ENCODE data around the gene KCNJ3. TPM values are rescaled to one million over a fixed set of nuclear protein-coding genes. Genes with fewer than 3 reads are reported as not detected.

The KCNJ3 gene
- total RNA-seq, 1 experiment from 2014 or later = 0.21 TPM

DNA sequence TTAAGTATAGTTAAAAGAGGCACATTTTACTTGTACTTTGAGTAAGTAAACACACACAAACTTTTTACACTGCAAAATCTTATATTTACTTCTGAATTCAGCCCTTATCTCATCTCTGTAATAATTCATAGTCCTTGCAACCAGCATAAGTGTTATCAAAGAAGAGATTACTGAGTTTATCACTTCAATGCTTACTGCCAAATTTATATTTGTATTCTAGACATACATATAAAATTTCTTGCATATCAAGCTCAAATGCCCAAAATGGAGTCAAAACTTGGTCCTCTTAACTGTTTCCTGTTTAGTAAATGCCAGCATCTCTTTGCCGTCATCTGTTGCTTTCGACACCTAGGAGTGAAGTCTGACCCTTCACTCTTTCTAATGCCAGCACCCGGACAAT, 21.1 kb upstream of the KCNJ3 start:
- CTCF ChIA-PET = no interaction called here
- TF ChIP-seq TCF7L2 (IDR thresholded peaks at IDR 0.05; ENCODE audit: low read depth, low read length) (no peak), POLR2AphosphoS5 (IDR thresholded peaks at IDR 0.05; ENCODE audit: low read depth, low read length) (no peak), SIN3A (IDR thresholded peaks at IDR 0.05; ENCODE audit: borderline replicate concordance, insufficient read depth, low read depth, low read length) (no peak)
- TF ChIP-seq, protein P1, sequence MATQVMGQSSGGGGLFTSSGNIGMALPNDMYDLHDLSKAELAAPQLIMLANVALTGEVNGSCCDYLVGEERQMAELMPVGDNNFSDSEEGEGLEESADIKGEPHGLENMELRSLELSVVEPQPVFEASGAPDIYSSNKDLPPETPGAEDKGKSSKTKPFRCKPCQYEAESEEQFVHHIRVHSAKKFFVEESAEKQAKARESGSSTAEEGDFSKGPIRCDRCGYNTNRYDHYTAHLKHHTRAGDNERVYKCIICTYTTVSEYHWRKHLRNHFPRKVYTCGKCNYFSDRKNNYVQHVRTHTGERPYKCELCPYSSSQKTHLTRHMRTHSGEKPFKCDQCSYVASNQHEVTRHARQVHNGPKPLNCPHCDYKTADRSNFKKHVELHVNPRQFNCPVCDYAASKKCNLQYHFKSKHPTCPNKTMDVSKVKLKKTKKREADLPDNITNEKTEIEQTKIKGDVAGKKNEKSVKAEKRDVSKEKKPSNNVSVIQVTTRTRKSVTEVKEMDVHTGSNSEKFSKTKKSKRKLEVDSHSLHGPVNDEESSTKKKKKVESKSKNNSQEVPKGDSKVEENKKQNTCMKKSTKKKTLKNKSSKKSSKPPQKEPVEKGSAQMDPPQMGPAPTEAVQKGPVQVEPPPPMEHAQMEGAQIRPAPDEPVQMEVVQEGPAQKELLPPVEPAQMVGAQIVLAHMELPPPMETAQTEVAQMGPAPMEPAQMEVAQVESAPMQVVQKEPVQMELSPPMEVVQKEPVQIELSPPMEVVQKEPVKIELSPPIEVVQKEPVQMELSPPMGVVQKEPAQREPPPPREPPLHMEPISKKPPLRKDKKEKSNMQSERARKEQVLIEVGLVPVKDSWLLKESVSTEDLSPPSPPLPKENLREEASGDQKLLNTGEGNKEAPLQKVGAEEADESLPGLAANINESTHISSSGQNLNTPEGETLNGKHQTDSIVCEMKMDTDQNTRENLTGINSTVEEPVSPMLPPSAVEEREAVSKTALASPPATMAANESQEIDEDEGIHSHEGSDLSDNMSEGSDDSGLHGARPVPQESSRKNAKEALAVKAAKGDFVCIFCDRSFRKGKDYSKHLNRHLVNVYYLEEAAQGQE (IDR thresholded peaks at IDR 0.05; ENCODE audit: insufficient read depth in 1 of 2, low read depth in 2 of 2, low read length in 1 of 2) = no peak
- POLR2A ChIA-PET = no interaction called here
- H3K4me1 ChIP-seq (ENCODE audit: control insufficient read depth, insufficient read depth, low read length) = no peaks in the 10 kb centered on the region
- ATAC-seq (no peak), DNase-seq (ENCODE audit: low read depth, low spot score) (no peak)
- in situ Hi-C loops (cut with HindIII; ENCODE audit: low pct_unique_long_range_greater_than_20kb, low sequenced_read_pairs) = no loop called here
- no peaks in the 10 kb centered on the region for H3K27me3 ChIP-seq (ENCODE audit: control insufficient read depth, insufficient read depth, low read length)
- intact Hi-C loops (cut with micrococcal nuclease; ENCODE audit: unreplicated experiment) = no loop called here
- no peak overlapping the region for H3K4me3 ChIP-seq (ENCODE audit: low read depth in 2 of 2, low read length in 2 of 2)
- BruUV-seq (replicated peaks) = no TSS peak
- no peaks in the 10 kb centered on the region for H3K9me3 ChIP-seq (ENCODE audit: control insufficient read depth, insufficient read depth, low read depth, low read length)
- no peak overlapping the region for H3K27ac ChIP-seq (ENCODE audit: low read length)
- H3K36me3 ChIP-seq (ENCODE audit: control insufficient read depth, insufficient read depth, low read length) = no peaks in the 10 kb centered on the region

DNA sequence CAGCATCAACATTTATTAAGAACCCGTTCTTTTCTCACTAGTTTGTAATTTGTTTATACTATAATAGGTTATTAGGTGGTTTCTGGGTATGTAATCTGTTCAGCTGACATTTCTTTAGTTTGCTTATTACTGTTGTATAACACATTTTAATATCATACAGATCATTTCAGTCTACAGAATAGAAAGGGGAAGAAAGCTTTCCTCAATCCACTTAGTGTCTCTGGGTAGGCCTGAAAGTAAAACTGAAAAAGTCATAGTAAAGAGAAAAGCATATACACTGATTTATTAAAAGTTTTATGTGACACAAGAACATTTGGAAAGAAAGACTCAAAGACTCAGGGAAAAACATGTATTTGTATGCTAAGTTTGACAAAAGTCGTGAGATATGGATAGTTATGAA, 16.8 kb upstream of the KCNJ3 start:
- ChIA-PET CTCF (no interaction called here), POLR2A (no interaction called here)
- no peak for DNase-seq (ENCODE audit: low read depth, low spot score)
- no peak overlapping the region for H3K27ac ChIP-seq (ENCODE audit: low read length)
- ATAC-seq = no peak
- no TSS peak for BruUV-seq (replicated peaks)
- in situ Hi-C loops (cut with HindIII; ENCODE audit: low pct_unique_long_range_greater_than_20kb, low sequenced_read_pairs) (no loop called here), intact Hi-C loops (cut with micrococcal nuclease; ENCODE audit: unreplicated experiment) (no loop called here)
- H3K9me3 ChIP-seq (ENCODE audit: control insufficient read depth, insufficient read depth, low read depth, low read length) = no peaks in the 10 kb centered on the region
- H3K27me3 ChIP-seq (ENCODE audit: control insufficient read depth, insufficient read depth, low read length) = no peaks in the 10 kb centered on the region
- no peak overlapping the region for H3K4me3 ChIP-seq (ENCODE audit: low read depth in 2 of 2, low read length in 2 of 2)
- no peaks in the 10 kb centered on the region for H3K4me1 ChIP-seq (ENCODE audit: control insufficient read depth, insufficient read depth, low read length)
- no peaks in the 10 kb centered on the region for H3K36me3 ChIP-seq (ENCODE audit: control insufficient read depth, insufficient read depth, low read length)
- TF ChIP-seq POLR2AphosphoS5 (IDR thresholded peaks at IDR 0.05; ENCODE audit: low read depth, low read length) (no peak), SIN3A (IDR thresholded peaks at IDR 0.05; ENCODE audit: borderline replicate concordance, insufficient read depth, low read depth, low read length) (no peak), TCF7L2 (IDR thresholded peaks at IDR 0.05; ENCODE audit: low read depth, low read length) (no peak)
- TF ChIP-seq, protein P1 (IDR thresholded peaks at IDR 0.05; ENCODE audit: insufficient read depth in 1 of 2, low read depth in 2 of 2, low read length in 1 of 2) = no peak
- TF ChIP-seq, protein P2, sequence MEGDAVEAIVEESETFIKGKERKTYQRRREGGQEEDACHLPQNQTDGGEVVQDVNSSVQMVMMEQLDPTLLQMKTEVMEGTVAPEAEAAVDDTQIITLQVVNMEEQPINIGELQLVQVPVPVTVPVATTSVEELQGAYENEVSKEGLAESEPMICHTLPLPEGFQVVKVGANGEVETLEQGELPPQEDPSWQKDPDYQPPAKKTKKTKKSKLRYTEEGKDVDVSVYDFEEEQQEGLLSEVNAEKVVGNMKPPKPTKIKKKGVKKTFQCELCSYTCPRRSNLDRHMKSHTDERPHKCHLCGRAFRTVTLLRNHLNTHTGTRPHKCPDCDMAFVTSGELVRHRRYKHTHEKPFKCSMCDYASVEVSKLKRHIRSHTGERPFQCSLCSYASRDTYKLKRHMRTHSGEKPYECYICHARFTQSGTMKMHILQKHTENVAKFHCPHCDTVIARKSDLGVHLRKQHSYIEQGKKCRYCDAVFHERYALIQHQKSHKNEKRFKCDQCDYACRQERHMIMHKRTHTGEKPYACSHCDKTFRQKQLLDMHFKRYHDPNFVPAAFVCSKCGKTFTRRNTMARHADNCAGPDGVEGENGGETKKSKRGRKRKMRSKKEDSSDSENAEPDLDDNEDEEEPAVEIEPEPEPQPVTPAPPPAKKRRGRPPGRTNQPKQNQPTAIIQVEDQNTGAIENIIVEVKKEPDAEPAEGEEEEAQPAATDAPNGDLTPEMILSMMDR (IDR thresholded peaks at IDR 0.05) = no peak
